ENCODE measurements around the gene RGR.

GRCh38 chr10:84238909-84239308 lies 5.9 kb upstream of the RGR start:
- TF ChIP-seq CTCF (IDR thresholded peaks at IDR 0.05) (no peak), POLR2AphosphoS5 (IDR thresholded peaks at IDR 0.05) (no peak)

Measured in gastroesophageal sphincter (tissue), 3 donors.